Mammary epithelial cell (primary cell): ENCODE measurements around the gene MTIF2.

ENCODE experiments used
- CTCF ChIP-seq, 2 donors: IDR thresholded peaks in 1 of 2; conservative IDR thresholded peaks in 1 of 2; 2 replicates each; pipeline ENCODE4 v1.5.1; 2011 to 2012; ENCODE audit warnings: inconsistent platforms in 2 of 2, low read length in 2 of 2, mild to moderate bottlenecking in 2 of 2, control low read depth in 1 of 2, low read depth in 1 of 2; ENCODE audit not compliant: insufficient read depth in 1 of 2; ENCODE audit errors: extremely low read depth in 1 of 2
- EZH2 ChIP-seq: IDR thresholded peaks from 2 replicates; pipeline ENCODE4 v1.6.1; 2012; ENCODE audit warnings: low read length, inconsistent platforms, borderline replicate concordance

- TF ChIP-seq CTCF (conservative IDR thresholded peaks at IDR 0.05 in 1 of 2, IDR thresholded peaks at IDR 0.05 in 1 of 2; ENCODE audit: extremely low read depth in 1 of 2, insufficient read depth in 1 of 2, low read depth in 1 of 2, low read length in 2 of 2) (no peak), EZH2 (no peak)
These were observed 68.6 kb downstream of the MTIF2 start for GRCh38 chr2:55200416-55200815.
